ENCODE results near the gene TBC1D20.

The TBC1D20 gene

GRCh38 chr20:467755-468154 lies 5.4 kb upstream of the TBC1D20 start:
- no peak for DNase-seq (ENCODE audit: low read depth)
- TF ChIP-seq POLR2A (IDR thresholded peaks at IDR 0.05; ENCODE audit: extremely low read depth, insufficient read length) (no peak), MYC (IDR thresholded peaks at IDR 0.05; ENCODE audit: low read depth, low read length) (no peak), MAX (IDR thresholded peaks at IDR 0.05; ENCODE audit: low read depth, low read length) (no peak)
- TF ChIP-seq, protein P1, sequence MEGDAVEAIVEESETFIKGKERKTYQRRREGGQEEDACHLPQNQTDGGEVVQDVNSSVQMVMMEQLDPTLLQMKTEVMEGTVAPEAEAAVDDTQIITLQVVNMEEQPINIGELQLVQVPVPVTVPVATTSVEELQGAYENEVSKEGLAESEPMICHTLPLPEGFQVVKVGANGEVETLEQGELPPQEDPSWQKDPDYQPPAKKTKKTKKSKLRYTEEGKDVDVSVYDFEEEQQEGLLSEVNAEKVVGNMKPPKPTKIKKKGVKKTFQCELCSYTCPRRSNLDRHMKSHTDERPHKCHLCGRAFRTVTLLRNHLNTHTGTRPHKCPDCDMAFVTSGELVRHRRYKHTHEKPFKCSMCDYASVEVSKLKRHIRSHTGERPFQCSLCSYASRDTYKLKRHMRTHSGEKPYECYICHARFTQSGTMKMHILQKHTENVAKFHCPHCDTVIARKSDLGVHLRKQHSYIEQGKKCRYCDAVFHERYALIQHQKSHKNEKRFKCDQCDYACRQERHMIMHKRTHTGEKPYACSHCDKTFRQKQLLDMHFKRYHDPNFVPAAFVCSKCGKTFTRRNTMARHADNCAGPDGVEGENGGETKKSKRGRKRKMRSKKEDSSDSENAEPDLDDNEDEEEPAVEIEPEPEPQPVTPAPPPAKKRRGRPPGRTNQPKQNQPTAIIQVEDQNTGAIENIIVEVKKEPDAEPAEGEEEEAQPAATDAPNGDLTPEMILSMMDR (IDR thresholded peaks at IDR 0.05; ENCODE audit: low read depth, low read length) = no peak
- no peak overlapping the region for H3K4me3 ChIP-seq (ENCODE audit: low read depth, low read length)

- DNase-seq (ENCODE audit: low read depth) = peak; percentile 76
- H3K4me3 ChIP-seq (ENCODE audit: low read depth, low read length) = peak overlapping the region; percentile 81
- TF ChIP-seq MYC (IDR thresholded peaks at IDR 0.05; ENCODE audit: low read depth, low read length) = peak; percentile 45; the same call in 1 of the 2 replicates
- no peak for TF ChIP-seq POLR2A (IDR thresholded peaks at IDR 0.05; ENCODE audit: extremely low read depth, insufficient read length)
- TF ChIP-seq, protein P1 (IDR thresholded peaks at IDR 0.05; ENCODE audit: low read depth, low read length) = no peak
- 0 out of 2 replicates have a peak, but pooled peaks have one; percentile 9 for TF ChIP-seq MAX (IDR thresholded peaks at IDR 0.05; ENCODE audit: low read depth, low read length)
Measured at GRCh38 chr20:461254-462198, 807 bp downstream of the TBC1D20 start.

DNA sequence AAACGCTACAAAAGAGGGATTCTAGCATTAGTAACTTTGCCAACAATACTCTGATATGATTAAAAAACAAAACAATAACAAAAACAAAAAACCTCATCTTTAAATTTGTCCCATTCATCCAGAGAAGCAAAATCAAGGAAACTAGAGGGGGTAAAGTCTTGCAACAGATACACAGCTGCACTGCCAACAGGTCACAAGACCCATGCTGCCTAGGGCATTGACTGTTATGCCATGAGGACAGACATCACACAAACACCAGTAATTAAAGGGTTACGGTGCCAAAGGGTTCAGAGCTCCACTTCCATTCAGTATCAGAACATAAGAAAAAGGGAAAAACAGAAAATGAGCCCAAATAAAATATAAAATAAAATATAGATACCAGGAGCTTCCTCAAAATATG lies 1.6 kb downstream of the TBC1D20 start:
- TF ChIP-seq MYC (IDR thresholded peaks at IDR 0.05; ENCODE audit: low read depth, low read length) (no peak; the same call in 1 of the 2 replicates), POLR2A (IDR thresholded peaks at IDR 0.05; ENCODE audit: extremely low read depth, insufficient read length) (no peak), MAX (IDR thresholded peaks at IDR 0.05; ENCODE audit: low read depth, low read length) (peak; percentile 42; the same call in 1 of the 2 replicates)
- TF ChIP-seq, protein P1 (IDR thresholded peaks at IDR 0.05; ENCODE audit: low read depth, low read length) = no peak
- H3K4me3 ChIP-seq (ENCODE audit: low read depth, low read length) = peak overlapping the region; percentile 81
- peak; percentile 44 for DNase-seq (ENCODE audit: low read depth)

GRCh38 chr20:460180-460579 lies 2.2 kb downstream of the TBC1D20 start:
- TF ChIP-seq POLR2A (IDR thresholded peaks at IDR 0.05; ENCODE audit: extremely low read depth, insufficient read length) (no peak), MYC (IDR thresholded peaks at IDR 0.05; ENCODE audit: low read depth, low read length) (no peak), MAX (IDR thresholded peaks at IDR 0.05; ENCODE audit: low read depth, low read length) (no peak)
- TF ChIP-seq, protein P1 (IDR thresholded peaks at IDR 0.05; ENCODE audit: low read depth, low read length) = no peak
- no peak for DNase-seq (ENCODE audit: low read depth)
- H3K4me3 ChIP-seq (ENCODE audit: low read depth, low read length) = peak overlapping the region; percentile 81

GRCh38 chr20:458776-459175 lies 3.6 kb downstream of the TBC1D20 start:
- no peak for TF ChIP-seq MYC (IDR thresholded peaks at IDR 0.05; ENCODE audit: low read depth, low read length)
- no peak for TF ChIP-seq POLR2A (IDR thresholded peaks at IDR 0.05; ENCODE audit: extremely low read depth, insufficient read length)
- TF ChIP-seq MAX (IDR thresholded peaks at IDR 0.05; ENCODE audit: low read depth, low read length) = no peak
- TF ChIP-seq, protein P1 (IDR thresholded peaks at IDR 0.05; ENCODE audit: low read depth, low read length) = no peak
- H3K4me3 ChIP-seq (ENCODE audit: low read depth, low read length) = no peak overlapping the region
- no peak for DNase-seq (ENCODE audit: low read depth)
